HG02870 (cell line): ENCODE measurements around the gene P4HTM.
A peak's percentile ranks its signal among the peaks of the same experiment; 100 is the strongest.

ENCODE experiments used
- ATAC-seq: cut with Tn5 transposase; IDR thresholded peaks from one replicate; pipeline ENCODE4 v1.9.1; 2021; ENCODE audit warnings: mild to moderate bottlenecking, moderate library complexity; ENCODE audit not compliant: unreplicated experiment

The P4HTM gene

DNA sequence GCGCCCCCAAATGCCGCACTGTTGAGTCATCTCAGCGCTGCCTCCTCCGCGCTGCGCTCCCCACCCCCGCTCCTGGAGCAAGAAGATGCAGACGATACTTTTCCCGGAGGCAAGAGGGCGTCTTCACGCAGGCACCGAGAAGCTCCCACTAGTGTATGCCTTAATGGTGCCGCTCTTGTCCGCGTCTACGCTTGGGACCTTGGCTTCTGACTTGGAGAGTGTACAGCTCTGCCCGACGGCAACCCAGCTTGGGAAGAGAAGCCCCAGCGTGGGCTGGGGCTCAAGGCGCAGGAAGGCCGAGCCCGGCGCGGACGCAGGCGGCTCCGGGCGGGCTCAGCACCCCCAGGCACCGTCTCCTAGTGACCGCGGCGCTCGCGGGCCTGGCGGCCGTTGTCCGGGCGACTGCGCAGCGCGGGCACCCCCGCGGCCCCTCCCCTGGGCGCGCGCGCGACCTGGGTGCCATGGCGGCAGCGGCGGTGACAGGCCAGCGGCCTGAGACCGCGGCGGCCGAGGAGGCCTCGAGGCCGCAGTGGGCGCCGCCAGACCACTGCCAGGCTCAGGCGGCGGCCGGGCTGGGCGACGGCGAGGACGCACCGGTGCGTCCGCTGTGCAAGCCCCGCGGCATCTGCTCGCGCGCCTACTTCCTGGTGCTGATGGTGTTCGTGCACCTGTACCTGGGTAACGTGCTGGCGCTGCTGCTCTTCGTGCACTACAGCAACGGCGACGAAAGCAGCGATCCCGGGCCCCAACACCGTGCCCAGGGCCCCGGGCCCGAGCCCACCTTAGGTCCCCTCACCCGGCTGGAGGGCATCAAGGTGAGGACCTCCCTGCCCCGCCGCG lies at the start of gene P4HTM:
Gene P4HTM (plus strand): TSS at position 446 of the 840 bp plus-strand sequence. CDS start 16 bp downstream, at position 462.
- peak; percentile 44 for ATAC-seq

DNA sequence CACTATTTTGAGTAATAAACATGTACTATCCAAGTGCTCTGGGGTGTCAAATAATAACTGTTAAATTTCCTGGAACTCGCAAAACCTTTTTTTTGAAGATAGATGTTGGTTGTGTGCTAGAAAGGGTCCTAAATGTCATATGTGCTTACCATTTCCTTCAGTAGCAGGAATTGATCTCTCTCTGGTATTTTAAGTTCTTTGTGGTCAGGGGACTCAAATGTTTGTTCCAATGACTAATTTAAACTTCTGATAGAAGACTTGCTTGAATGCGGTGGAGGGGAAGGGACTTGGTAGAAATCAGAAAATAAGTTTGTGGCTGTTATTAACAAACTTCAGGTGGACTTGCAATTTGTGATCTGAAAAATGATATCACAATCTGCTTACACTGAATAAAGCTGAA lies 44.6 kb upstream of the P4HTM start:
- ATAC-seq, result no peak

GRCh38 chr3:48945891-48946549 lies 44.0 kb upstream of the P4HTM start:
- ATAC-seq, result no peak

- ATAC-seq, result no peak
Measured at GRCh38 chr3:48949376-48949717, 40.7 kb upstream of the P4HTM start.

DNA sequence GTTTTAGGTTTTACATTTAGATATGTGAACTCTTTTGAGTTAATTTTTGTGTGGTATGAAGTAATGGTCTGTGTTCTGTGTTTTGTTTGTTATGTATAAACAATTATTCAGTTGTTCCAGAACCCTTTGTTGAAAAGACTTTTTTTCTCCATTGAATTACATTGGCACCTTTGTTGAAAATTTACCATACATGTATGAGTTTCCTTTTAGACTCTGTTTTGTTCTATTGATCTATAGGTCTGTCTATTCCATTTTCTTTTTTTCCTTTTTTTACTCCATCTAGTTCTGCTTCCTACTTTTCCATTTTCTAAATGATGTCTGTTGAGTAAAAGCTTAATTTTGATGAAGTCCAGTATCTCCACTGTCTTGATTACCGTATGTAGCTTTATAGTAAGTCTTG lies 40.0 kb upstream of the P4HTM start:
- ATAC-seq, result no peak

- no peak for ATAC-seq
Measured at GRCh38 chr3:48951764-48952163, 38.3 kb upstream of the P4HTM start.

DNA sequence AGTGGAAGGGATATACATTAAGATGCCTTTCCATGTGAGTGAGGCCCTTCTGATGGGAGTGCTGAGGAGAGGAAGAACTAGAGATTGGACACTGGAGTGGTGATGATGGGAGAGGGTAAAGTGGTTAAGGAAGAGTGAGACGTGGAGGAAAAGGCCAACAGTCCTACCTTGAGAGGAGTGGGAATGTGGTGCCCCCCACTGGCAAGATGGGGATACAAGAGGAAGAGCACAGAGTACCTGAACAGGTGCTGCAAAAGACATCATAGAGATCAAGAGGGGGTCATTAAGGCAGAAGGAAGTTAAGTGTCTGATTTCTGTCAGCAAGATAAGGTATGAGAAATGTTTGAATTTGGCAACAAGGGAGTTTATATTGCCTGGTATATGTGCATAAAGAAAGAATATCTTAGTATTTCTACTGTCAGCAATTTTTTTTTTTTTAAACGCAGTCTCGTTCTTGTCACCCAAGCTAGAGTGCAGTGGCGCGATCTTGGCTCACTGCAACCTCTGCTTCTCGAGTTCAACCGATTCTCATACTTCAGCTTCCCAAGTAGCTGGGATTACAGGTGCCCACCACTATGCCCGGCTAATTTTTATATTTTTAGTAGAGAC lies 37.4 kb upstream of the P4HTM start:
- no peak for ATAC-seq

DNA sequence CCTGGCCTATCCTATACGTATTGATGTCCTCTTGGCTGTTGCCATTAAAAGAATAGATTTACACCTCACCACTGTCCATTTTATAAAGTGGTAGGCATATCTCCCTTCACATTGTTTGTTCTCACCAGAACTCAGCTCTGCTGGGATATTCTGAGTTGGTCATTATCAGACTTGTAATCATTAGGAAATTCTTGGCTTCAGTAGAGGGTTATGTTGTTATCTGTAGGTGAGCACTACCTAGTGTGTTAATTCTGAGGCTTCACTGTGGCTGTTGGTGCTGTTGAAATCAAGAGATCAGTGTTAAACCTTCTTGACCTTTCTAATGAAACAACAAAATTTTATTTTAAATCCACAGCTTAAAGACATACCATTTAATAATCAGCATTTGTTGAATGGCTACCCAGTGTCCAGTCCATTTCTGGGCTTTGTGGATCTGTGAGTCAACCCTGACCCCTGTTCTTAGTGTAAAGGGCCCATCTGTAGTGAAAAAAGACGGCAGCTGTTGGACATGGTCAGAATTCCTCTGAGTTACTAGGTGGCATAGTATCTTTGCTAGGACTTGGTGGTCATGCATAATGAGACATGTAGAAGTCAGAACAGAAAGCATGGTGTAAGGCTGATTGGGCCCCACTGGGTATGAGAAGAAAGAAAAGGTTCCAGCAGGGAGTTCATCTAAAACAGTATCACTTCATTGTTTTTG lies 32.9 kb upstream of the P4HTM start:
- ATAC-seq, result no peak

- ATAC-seq, result no peak
Measured at GRCh38 chr3:48960841-48961413, 29.1 kb upstream of the P4HTM start.

GRCh38 chr3:48962340-48962739 lies 27.7 kb upstream of the P4HTM start:
- ATAC-seq, result no peak

DNA sequence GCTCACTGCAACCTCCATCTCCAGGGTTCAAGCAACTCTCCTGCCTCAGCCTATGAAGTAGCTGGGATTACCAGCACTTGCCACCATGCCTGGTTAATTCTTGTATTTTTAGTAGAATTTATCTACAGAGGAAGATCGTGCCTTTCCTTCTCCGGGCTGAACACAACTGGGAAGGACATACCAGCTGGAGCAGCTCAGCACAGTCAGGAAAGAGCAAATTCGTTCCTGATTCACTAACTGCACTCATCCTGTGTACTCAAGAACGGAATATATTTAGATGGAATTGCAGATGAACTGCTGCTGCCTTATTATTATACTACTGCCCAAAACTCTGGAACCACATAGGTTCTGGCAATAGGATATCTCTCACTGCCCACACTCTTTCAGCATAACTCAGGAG lies 27.1 kb upstream of the P4HTM start:
- no peak for ATAC-seq

DNA sequence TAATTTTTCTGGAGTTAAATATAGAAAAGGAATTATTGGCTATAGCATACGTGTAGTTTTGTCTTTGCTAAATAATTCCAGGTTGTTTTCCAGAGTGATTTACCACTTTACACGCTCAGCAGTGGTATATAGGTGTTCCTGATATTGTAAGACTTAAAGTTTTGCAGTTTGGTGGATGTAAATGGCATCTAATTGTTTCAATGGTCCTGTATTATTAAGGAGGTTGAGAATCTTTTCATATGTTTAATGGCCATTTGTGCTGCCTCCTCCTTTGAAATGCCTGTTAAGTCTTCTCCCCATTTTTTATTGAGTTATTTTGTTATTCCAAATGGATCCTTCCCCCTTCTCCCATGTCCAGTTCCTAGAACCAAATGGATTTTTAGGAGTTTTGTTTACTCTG lies 26.4 kb upstream of the P4HTM start:
- ATAC-seq, result no peak

DNA sequence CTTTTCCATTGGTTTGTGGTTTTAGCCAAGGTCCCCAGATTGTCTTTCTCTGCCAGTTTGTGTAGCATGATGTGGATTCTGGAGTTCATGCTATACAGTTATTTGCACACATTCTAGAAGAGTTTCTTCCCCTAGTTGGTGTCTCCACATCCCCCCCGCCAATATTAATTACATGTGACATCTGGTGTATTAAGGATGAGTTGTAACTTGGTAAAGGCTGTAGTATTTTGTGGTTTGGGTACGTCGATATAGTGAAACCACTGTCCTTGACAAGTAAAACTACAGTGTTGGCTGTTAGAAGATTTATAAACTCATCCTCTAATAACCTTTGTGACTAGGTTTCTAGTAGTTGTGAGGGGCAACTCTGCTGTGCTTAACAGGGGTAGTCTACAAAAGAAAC lies 23.7 kb upstream of the P4HTM start:
- ATAC-seq, result no peak

DNA sequence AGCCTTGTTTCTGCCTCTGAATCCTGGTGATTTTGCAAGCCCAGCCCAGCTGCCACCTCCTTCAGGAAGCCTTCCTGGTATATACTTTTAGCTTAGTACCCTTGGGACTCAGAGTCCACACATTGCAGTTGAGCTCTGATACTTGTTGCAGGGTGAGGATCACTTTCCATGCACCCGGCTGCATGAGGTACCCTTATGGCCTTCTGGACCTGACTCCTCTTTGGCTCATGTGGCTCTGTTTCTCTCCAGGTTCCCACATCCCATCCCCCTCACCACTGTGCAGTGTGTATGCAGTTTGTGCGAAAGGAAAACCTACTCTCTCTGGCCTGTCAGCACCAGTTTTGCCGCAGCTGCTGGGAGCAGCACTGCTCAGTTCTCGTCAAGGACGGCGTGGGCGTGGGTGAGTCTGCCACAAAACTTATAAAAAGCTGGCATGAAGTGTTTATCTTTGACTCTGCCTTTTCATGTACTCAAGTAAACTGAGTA lies 23.1 kb upstream of the P4HTM start:
- no peak for ATAC-seq

GRCh38 chr3:48970586-48970985 lies 19.5 kb upstream of the P4HTM start:
- ATAC-seq, result no peak

- no peak for ATAC-seq
Measured at GRCh38 chr3:48974076-48974864, 15.8 kb upstream of the P4HTM start.

DNA sequence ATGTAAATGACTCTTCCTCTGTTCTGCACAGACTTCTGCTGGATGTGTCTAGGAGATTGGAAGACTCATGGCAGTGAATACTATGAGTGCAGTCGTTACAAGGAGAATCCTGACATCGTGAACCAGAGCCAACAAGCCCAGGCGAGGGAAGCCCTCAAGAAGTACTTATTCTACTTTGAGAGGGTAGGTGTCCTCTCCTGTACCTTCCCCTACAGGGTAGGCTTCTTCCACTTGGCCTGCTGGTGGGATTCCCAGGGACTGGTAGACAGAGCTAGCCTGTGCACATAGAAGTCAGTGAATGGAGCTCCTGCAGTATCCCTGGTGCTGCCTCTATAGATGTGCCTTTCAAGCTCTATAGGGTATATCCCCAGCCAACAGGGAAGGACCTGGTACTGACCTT lies 10.6 kb upstream of the P4HTM start:
- ATAC-seq, result no peak

DNA sequence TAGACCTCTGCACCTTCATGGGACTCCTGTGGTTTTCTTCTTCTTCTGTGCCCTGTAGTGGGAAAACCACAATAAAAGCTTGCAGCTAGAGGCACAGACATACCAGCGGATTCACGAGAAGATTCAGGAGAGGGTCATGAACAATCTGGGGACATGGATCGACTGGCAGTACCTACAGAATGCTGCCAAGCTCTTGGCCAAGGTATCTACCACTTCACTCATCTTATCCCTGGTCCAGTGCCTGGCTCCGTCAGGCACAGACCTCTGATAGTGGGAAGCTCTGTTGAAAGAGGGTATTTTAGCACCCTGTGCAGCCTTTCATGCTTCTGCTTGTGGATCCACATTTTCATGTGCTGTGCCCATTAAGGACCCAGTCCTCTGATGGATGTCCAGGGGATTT lies 9.7 kb upstream of the P4HTM start:
- ATAC-seq, result no peak

DNA sequence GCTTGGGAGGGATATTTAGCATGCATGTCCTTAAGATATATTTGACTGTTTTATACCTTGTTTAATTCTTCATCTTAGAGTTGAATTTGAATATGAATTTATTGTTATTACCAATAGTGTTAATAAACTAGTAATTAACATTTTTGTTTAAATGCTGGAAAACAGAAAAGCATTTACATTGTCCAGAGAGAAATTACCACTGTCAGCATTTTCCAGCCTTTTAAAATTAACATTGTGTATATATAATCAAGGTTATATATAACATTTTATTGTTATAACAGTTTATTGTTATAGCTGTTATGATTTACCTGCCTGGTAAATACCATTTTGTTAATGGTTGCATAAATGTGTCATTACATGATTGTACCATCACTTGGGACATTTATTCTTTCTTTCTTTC lies 8.0 kb upstream of the P4HTM start:
- ATAC-seq, result no peak

GRCh38 chr3:48982686-48983085 lies 7.4 kb upstream of the P4HTM start:
- ATAC-seq, result no peak
